SIG-M5 (cell line): ENCODE measurements around the gene DHODH.

Experiments used
- DNase-seq: peaks from one replicate; lab custom pipeline; 2025; lab: John Stamatoyannopoulos, UW

The DHODH gene

DNA sequence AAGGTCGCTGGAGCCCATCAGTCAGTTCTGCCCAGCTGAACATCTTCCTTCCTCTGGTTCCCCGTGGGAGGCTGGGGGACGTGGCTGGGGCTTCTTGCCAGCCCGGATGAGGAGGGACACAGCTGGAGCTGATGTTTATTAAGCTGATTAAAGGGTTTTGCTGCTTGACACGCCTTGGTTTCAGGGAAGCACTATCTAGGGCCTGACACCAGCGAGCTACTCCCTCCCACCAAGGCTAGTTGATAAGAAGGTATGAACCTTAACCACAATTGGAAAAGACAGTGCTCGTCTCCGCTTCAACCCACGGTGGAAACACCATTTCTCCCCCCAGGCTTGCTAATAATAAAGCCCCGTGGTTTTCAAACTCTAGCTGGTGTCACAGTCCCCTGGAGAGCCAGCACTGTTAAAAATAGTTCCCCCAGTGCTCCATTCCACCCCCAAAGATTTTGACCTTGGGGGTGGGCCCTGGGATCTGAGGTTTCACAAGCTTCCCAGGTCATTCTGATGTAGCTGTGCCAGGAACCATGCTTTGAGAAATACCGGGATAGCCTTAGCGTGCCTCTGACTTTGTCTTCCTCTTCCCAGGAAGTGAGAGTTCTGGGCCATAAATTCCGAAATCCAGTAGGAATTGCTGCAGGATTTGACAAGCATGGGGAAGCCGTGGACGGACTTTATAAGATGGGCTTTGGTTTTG is 5.5 kb downstream of the DHODH start:
- DNase-seq = no peak

DNA sequence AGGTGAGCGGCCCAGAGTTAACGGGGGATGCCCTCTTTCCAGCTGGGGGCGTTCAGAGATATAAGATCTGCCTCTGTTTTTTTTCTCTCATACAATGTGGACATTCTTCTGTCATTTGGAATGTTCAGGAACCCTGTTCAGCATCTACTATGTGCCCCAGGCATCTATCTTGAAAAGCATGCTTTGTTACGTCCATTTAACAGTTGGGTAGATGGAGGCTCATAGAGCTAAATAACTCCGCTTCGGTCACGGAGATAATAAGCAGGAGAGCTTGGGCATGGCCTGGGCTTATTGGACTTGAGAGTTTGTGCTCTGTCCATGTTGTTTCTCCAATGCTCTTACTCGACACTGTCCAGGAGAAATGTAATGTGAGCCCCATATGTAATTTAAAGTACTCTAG is 6.1 kb downstream of the DHODH start:
- no peak for DNase-seq

DNA sequence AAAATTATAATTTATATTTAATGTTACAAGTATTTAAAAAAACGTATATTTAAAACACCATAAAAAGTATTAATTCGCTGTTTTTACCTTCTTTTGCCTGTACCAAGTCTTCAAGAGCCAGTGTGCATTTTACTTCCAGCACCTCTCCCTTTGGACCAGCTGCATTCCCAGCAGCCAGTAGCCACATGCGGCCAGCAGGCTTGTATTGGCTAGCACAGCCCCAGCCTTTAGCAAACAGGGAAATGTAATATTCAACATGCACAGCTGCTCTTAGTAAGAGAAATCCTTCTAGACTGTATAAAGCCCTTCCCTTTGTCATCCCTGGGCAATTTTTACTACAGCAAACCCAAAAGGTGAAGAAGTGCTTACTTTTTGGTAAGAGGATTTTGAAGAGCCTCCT is 6.6 kb downstream of the DHODH start:
- no peak for DNase-seq

GRCh38 chr16:72018470-72018869 is 9.9 kb downstream of the DHODH start:
- no peak for DNase-seq

GRCh38 chr16:72021043-72021442 is 12.5 kb downstream of the DHODH start:
- no peak for DNase-seq

GRCh38 chr16:72022127-72022526 is 13.6 kb downstream of the DHODH start:
- DNase-seq = no peak

DNA sequence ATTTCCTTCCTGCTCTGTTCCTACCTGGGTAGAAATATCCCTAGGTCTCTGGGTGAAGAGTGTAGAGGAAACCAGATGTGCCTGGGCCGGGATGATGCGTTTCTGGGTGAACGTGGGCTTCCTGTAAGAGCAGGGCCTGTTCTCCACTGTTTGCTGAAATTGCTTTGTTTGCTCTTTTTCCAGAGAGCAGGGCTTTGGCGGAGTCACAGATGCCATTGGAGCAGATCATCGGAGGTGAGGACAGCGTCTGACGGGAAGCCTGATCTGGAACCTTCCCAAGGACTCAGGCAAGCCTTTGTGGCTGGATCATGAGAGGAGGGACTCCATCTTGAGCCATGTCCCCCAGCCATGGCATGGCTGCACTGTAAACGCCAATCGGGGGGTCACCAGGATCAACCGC is 15.4 kb downstream of the DHODH start:
- DNase-seq = no peak

- no peak for DNase-seq
Measured at GRCh38 chr16:72024862-72025382, 16.4 kb downstream of the DHODH start.

- DNase-seq = no peak
Measured at GRCh38 chr16:72025404-72026114, 17.0 kb downstream of the DHODH start.

DNA sequence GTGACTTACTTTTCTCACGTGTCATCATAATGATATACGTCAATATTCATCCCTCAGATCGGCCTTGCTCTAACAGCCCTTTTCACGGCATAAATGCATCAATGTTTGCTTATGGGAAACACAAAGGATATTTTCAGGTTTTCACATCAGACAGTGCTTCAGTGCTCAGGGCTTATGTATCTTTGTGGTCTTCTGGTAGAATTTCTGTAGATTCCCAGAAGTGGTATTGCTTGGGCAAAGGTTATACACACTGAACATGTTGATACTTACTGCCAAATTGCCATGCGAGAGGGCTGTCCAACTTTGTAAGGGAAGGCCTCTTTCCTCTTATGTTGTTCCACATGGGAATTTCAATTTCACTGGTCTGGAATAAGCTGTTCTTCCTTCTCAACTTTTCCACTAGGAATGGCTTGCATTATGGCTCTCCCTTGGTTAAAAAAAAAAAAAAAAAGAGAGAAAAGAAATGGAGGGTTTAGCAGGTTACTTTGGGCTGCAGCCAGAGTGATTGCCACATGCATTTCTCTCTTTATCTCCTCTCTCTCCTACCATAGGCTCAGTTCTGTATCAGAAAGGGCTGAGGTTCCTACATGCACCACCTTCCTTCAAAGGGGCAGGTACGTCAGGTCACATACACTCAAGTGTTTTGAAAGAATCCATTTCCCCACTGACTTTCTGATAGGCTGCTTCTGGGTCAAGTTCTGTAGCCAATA is 19.3 kb downstream of the DHODH start:
- no peak for DNase-seq

DNA sequence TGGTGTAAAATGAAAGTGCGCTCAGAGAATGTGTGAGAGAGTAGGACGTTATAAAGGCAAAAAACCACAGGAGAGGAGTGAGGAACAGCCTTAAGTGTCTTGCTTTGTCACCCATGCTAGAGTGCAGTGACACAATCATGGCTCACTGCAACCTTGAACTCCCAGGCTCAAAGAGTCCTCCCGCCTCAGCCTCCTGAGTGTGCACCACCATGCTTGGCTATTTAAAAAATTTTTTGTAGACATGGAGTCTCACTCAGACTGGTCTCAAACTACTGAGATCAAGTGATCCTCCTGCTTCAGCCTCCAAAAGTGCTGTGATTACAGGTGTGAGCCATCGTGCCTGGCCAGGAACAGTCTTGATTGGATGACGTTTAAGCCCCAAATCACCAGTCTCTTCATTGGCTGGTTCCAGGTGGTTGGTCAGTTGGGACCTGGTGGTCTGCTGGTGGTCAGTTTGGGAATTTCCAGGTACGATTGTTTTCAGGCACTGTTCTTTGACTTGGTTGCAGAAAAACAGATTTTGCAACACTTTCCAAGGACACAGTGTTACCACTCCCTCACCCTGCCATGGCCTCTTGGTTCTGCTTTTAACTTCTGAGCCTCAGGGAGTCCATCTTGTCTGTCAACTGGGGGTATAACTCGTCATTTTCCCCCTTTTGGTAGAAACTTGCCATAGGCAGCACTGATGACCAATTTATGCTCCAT is 21.2 kb downstream of the DHODH start:
- no peak for DNase-seq

- DNase-seq = no peak
Measured at GRCh38 chr16:72033437-72033836, 24.9 kb downstream of the DHODH start.

GRCh38 chr16:72036098-72036497 is 27.6 kb downstream of the DHODH start:
- DNase-seq = no peak

DNA sequence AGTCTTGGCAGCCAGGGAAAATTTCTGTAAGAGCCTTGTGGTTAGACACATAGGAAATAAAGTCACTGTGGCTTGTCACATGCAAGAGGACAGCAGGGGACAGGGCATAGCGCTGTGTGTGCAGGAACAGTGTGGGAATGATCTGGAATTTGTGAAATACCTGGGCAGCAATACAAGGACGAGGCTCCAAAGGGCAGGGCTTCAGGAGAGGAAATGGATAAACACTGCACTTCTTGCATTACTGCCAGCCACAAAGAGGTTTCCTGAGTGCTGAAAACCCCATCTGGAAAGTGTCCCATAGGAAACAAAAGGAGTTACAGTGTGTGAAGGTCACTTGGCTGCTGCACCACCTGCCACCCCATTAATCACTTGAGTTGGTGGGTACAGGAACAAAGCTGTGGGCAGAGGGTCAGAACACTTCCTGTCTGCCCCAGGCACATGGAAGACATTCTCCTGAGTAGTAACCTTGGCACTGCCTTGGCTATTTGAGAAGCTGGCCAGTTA is 33.7 kb downstream of the DHODH start:
- DNase-seq = no peak

DNA sequence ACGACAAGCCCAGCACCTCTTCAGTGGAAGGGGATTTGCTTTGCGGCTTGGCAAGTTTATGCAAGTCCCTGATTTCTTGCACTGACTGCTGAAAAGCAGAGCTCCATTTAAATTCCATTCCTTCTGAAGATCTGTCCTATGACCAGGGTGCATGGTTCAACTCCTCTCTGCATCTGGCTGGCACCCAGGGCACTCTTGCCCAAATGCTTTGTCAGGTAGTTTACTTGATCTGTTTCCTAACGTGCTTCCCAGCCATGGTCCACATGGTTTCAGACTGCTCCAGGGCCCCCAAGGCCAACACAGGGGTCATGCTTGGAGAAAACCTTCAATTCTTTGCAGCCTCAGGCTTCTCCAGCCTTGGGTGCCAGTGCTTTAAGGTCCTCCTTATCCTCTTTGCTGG is 34.5 kb downstream of the DHODH start:
- no peak for DNase-seq

GRCh38 chr16:72043539-72043938 is 35.0 kb downstream of the DHODH start:
- no peak for DNase-seq

DNA sequence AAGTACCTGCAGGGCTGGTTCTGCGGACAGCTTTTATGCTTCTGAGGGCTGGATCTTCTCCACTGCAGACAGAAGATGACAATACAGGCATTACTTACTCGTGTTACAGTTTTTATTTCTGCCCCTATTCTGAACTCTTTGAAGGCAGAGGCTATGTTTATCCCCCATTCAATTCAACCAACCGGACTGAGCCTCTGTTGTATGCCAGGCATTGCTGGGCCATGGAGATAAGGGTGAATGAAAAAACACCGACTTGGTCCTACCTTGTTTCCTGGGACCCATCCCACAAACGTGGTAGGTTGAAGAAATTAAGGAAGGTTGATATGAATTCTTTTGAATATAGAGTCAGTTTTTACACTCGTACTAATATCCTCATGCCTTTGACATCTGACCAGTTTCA is 35.8 kb downstream of the DHODH start:
- no peak for DNase-seq

- DNase-seq = no peak
Measured at GRCh38 chr16:72044825-72045359, 36.3 kb downstream of the DHODH start.

DNA sequence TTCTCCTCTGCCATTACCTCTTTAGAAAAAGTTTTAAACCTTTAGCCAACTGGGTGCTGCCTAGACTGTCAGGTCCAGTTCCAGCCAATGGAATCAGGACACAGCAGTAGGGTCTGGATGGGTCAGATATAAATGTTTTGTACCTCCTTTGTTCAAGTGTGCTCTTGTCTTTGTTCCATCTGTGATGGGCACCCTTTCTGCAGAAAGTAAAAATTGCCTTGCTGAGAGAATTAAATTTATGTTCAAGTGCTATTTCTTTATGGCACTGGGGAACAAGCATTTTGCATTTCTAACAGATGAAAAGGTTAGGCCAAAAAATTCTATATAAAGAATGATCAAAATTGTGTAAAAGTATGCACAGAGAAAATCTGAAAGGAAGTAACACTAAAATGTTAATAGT is 40.6 kb downstream of the DHODH start:
- DNase-seq = no peak

- peak; percentile 10 for DNase-seq
Measured at GRCh38 chr16:72050769-72051464, 42.4 kb downstream of the DHODH start.

DNA sequence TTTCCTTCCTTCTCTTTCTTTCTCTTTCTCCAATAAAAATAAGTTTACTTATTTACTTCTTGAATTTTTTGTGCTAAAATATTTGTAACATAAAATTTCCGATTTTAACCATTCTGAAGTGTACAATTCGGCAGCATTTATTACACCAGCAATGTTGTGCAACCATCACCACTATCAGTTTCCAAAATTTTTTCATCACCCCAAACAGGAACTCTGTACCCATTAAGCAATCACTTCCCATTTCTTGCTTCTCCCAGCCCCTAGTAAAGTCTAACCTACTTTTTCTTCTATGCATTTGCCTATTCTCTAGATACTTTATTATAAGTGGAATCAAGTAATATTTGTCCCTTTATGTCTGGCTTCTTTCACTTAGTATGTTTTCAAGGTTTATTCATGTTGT is 43.3 kb downstream of the DHODH start:
- peak; percentile 8 for DNase-seq
